ENCODE measurements around the gene CDCA7L. TPM values are rescaled to one million over a fixed set of nuclear protein-coding genes. Genes with fewer than 3 reads are reported as not detected.

CDCA7L gene
- polyA plus RNA-seq, 1 donor (not counting 4 experiments of a cell fraction or from before 2014, with no cell fraction given): 31.8 TPM

GRCh38 chr7:21914671-21915070, 31.0 kb downstream of the CDCA7L start:
- no peaks in the 10 kb centered on the region for H4K20me1 ChIP-seq (ENCODE audit: control insufficient read depth, extremely low read depth, insufficient read depth, low read length)
- no peak overlapping the region for H3K9ac ChIP-seq (ENCODE audit: control insufficient read depth, extremely low read depth, insufficient read depth, low read length)
- H3K27ac ChIP-seq (ENCODE audit: control insufficient read depth, insufficient read depth, low read length): no peak overlapping the region
- peak; percentile 36 for DNase-seq (ENCODE audit: low read depth, low spot score)
- H2AFZ ChIP-seq (ENCODE audit: control insufficient read depth, low read length): peak overlapping the region; percentile 50
- H3K4me3 ChIP-seq (ENCODE audit: control insufficient read depth in 2 of 3, extremely low read depth in 1 of 3, insufficient read depth in 2 of 3, low read depth in 1 of 3, low read length in 3 of 3): no peak overlapping the region
- H3K36me3 ChIP-seq (ENCODE audit: control insufficient read depth in 2 of 2, extremely low read depth in 1 of 2, insufficient read depth in 2 of 2, low read length in 2 of 2): peaks cover 3 to 12% of the 10 kb centered on the region in 2 experiments
- no peaks in the 10 kb centered on the region for H3K79me2 ChIP-seq (ENCODE audit: control insufficient read depth, insufficient read depth, low read length)
- peak; percentile 84 for FAIRE-seq
- H3K4me2 ChIP-seq (ENCODE audit: control insufficient read depth, extremely low read depth, insufficient read depth, low read depth, low read length): peak overlapping the region; percentile 51
- no peaks in the 10 kb centered on the region for H3K9me3 ChIP-seq (ENCODE audit: control insufficient read depth, low read depth, low read length)
- no peak for TF ChIP-seq CTCF (optimal IDR thresholded peaks at IDR 0.05 in 1 of 3, IDR thresholded peaks at IDR 0.05 in 1 of 3, conservative IDR thresholded peaks at IDR 0.05 in 1 of 3; ENCODE audit: extremely low read depth in 1 of 3, insufficient read depth in 2 of 3, low read length in 3 of 3)
- TF ChIP-seq EZH2 (IDR thresholded peaks at IDR 0.05; ENCODE audit: low read length): no peak
- no peaks in the 10 kb centered on the region for H3K9me1 ChIP-seq (ENCODE audit: control insufficient read depth, extremely low read depth, insufficient read depth, low read length)
- dilution Hi-C loops (cut with MboI; ENCODE audit: extremely low pct_ligation_motif_present, low sequenced_read_pairs): no loop called here
- peaks cover 13% of the 10 kb centered on the region for H3K4me1 ChIP-seq (ENCODE audit: control insufficient read depth, extremely low read depth, insufficient read depth, low read length)
- no peaks in the 10 kb centered on the region for H3K27me3 ChIP-seq (ENCODE audit: control insufficient read depth, extremely low read depth, insufficient read depth, low read length)

GRCh38 chr7:21912931-21913780, 32.5 kb downstream of the CDCA7L start:
- Histone ChIP-seq H3K79me2 (ENCODE audit: control insufficient read depth, insufficient read depth, low read length) (no peaks in the 10 kb centered on the region), H3K27me3 (ENCODE audit: control insufficient read depth, extremely low read depth, insufficient read depth, low read length) (no peaks in the 10 kb centered on the region), H3K9me1 (ENCODE audit: control insufficient read depth, extremely low read depth, insufficient read depth, low read length) (no peaks in the 10 kb centered on the region), H3K36me3 (ENCODE audit: control insufficient read depth in 2 of 2, extremely low read depth in 1 of 2, insufficient read depth in 2 of 2, low read length in 2 of 2) (peaks cover 3 to 12% of the 10 kb centered on the region in 2 experiments), H4K20me1 (ENCODE audit: control insufficient read depth, extremely low read depth, insufficient read depth, low read length) (no peaks in the 10 kb centered on the region), H2AFZ (ENCODE audit: control insufficient read depth, low read length) (no peak overlapping the region), H3K4me3 (ENCODE audit: control insufficient read depth in 2 of 3, extremely low read depth in 1 of 3, insufficient read depth in 2 of 3, low read depth in 1 of 3, low read length in 3 of 3) (no peak overlapping the region), H3K4me1 (ENCODE audit: control insufficient read depth, extremely low read depth, insufficient read depth, low read length) (peaks cover 13% of the 10 kb centered on the region), H3K9ac (ENCODE audit: control insufficient read depth, extremely low read depth, insufficient read depth, low read length) (no peak overlapping the region), H3K27ac (ENCODE audit: control insufficient read depth, insufficient read depth, low read length) (no peak overlapping the region), H3K9me3 (ENCODE audit: control insufficient read depth, low read depth, low read length) (no peaks in the 10 kb centered on the region), H3K4me2 (ENCODE audit: control insufficient read depth, extremely low read depth, insufficient read depth, low read depth, low read length) (no peak overlapping the region)
- dilution Hi-C loops (cut with MboI; ENCODE audit: extremely low pct_ligation_motif_present, low sequenced_read_pairs): no loop called here
- DNase-seq (ENCODE audit: low read depth, low spot score) (no peak), FAIRE-seq (no peak)
- no peak for TF ChIP-seq CTCF (optimal IDR thresholded peaks at IDR 0.05 in 1 of 3, IDR thresholded peaks at IDR 0.05 in 1 of 3, conservative IDR thresholded peaks at IDR 0.05 in 1 of 3; ENCODE audit: extremely low read depth in 1 of 3, insufficient read depth in 2 of 3, low read length in 3 of 3)
- no peak for TF ChIP-seq EZH2 (IDR thresholded peaks at IDR 0.05; ENCODE audit: low read length)

Measured in keratinocyte (primary cell).